Natural killer cell treated with Interleukin-12 subunit alpha and Interleukin-12 subunit beta and Interleukin-15 and Interleukin-18, amount 100 ng/mL, for 72 hours (primary cell): Measurements from ENCODE around the gene TCF4. TPM values are rescaled to one million over a fixed set of nuclear protein-coding genes. Genes with fewer than 3 reads are reported as not detected.

Experiments
- ATAC-seq, 2 donors: fragments of 150-1000 bp; cut with Tn5 transposase in 1 of 2; sonication (Bioruptor Pico), chemical (Tn5 transposase) in 1 of 2; 2 replicates each; pipeline ENCODE4 v1.10.0; 2021
- DNase-seq: peaks from one replicate; pipeline ENCODE4 v3.0.0; 2022; ENCODE audit warnings: low spot score
- H3K27ac Mint-ChIP-seq, 2 donors: 1 replicate in 1 of 2; 2 replicates in 1 of 2; pipeline ENCODE4 v1.8.0; 2022; ENCODE audit warnings: mixed read lengths in 2 of 2, mild to moderate bottlenecking in 1 of 2, moderate library complexity in 1 of 2
- H3K27me3 Mint-ChIP-seq, 2 donors: 1 replicate in 1 of 2; 2 replicates in 1 of 2; pipeline ENCODE4 v1.8.0; 2022; ENCODE audit warnings: mixed read lengths in 2 of 2
- H3K36me3 Mint-ChIP-seq: one replicate; pipeline ENCODE4 v1.8.0; 2022; ENCODE audit warnings: mixed read lengths
- H3K4me1 Mint-ChIP-seq, 2 donors: 1 replicate in 1 of 2; 2 replicates in 1 of 2; pipeline ENCODE4 v1.8.0; 2022; ENCODE audit warnings: low read depth in 2 of 2, mixed read lengths in 2 of 2, mild to moderate bottlenecking in 1 of 2
- H3K4me3 Mint-ChIP-seq: one replicate; pipeline ENCODE4 v1.8.0; 2022; ENCODE audit warnings: mixed read lengths
- H3K9me3 Mint-ChIP-seq: 2 replicates; pipeline ENCODE4 v1.8.0; 2022; ENCODE audit warnings: mixed read lengths
- total RNA-seq, 2 donors: library from RNA; stranded (reverse); gene quantifications; one replicate each; pipeline ENCODE4 v1.2.3, GENCODE V29; 2022

The TCF4 gene
- total RNA-seq, 2 donors from 2014 or later: 6.1 to 10.3 TPM

- DNase-seq: no peak
- no peak overlapping the region for H3K27ac Mint-ChIP-seq
- H3K36me3 Mint-ChIP-seq: no peaks in the 10 kb centered on the region
- H3K4me1 Mint-ChIP-seq: peaks cover 0 to 3% of the 10 kb centered on the region in 2 donors
- peaks cover 2 to 16% of the 10 kb centered on the region in 2 donors for H3K27me3 Mint-ChIP-seq
- no peak overlapping the region for H3K4me3 Mint-ChIP-seq
- no peak for ATAC-seq
- H3K9me3 Mint-ChIP-seq: no peaks in the 10 kb centered on the region
These were observed 185.1 kb downstream of the TCF4 start for GRCh38 chr18:55402731-55403405.

DNA sequence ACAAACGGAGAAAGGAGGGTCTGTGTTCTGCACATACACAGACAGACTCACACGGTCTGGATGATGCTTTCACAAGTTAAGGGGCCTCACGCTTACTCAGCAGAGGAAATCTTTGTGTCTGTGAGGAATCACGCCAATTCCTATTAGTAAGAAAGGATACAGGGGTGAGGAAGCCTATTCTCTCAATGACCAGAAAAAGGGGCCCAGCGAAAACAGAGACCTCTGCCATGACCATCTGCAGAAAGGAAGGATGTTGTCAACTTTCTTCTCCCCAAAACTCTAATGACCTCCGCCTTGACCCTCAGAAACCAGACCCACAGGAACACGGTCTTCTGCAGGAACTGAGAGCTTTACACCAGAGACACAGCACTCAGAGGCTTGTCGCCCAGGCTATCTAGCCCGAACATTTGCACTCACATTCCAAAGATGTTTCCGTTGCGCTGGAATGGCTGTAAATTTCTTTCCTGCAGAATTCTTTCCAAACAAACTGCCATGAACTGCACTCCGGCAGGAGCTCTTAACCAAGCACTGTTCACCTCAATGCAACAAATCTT lies 186.3 kb downstream of the TCF4 start:
- H3K27me3 Mint-ChIP-seq: peaks cover 2 to 16% of the 10 kb centered on the region in 2 donors

DNA sequence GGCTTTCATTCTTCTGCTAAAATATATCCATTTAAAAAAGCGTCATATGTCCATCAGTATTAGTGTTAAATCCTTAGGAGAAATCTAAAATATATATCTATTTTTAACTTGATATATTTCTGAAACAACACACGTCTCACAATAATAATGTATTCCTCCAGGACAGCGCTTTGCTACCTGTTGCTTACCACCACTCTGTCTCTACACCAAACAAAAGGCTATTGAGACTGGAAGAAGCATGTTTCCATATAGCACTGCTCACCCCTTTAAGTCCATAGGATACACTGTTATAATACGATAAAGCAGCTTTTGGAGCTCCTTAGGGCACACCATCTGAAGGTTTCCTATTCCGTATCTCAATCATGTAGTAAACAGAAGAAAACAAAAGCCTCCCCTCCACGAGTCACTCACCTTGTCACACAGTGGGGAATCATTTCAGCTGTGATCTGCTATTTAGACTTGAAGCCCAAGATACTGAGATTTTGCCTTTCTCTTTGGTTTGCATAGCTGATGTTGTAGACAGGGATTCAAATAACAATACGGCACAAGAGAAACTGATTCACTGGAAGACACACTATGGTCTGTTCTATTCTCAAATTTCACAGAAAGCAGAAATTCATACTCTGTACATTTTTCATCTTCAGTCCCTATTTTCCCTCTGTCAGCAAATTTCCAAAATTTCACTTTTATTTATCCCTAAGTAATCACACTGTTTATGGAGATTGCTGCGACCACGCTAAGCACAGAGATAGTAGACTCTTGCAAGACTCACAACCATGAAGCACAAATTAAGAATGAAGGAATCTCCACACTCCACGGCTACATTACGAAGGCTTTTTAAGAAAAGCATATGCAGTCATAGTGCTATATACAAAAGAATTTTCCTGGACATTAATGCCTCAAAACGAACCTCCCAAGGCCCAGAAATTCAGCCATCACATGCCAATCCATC lies 187.1 kb downstream of the TCF4 start:
- Mint-ChIP-seq H3K9me3 (no peaks in the 10 kb centered on the region), H3K27me3 (peaks cover 2 to 16% of the 10 kb centered on the region in 2 donors), H3K4me3 (no peak overlapping the region), H3K36me3 (no peaks in the 10 kb centered on the region), H3K27ac (no peak overlapping the region), H3K4me1 (peaks cover 0 to 4% of the 10 kb centered on the region in 2 donors)
- no peak for ATAC-seq
- no peak for DNase-seq

More for the DNA sequence above, 186.3 kb downstream of the TCF4 start:
- Mint-ChIP-seq H3K4me3 (no peak overlapping the region), H3K4me1 (peaks cover 0 to 3% of the 10 kb centered on the region in 2 donors), H3K9me3 (no peaks in the 10 kb centered on the region), H3K27ac (no peak overlapping the region), H3K36me3 (no peaks in the 10 kb centered on the region)
- ATAC-seq (no peak), DNase-seq (no peak)

- no peak for DNase-seq
- H3K36me3 Mint-ChIP-seq: no peaks in the 10 kb centered on the region
- H3K27ac Mint-ChIP-seq: no peak overlapping the region
- H3K4me3 Mint-ChIP-seq: no peak overlapping the region
- H3K4me1 Mint-ChIP-seq: peaks cover 0 to 5% of the 10 kb centered on the region in 2 donors
- no peaks in the 10 kb centered on the region for H3K9me3 Mint-ChIP-seq
- ATAC-seq: no peak
- H3K27me3 Mint-ChIP-seq: peaks cover 0 to 8% of the 10 kb centered on the region in 2 donors
These were observed 187.9 kb downstream of the TCF4 start for GRCh38 chr18:55400081-55400480.

- ATAC-seq (no peak), DNase-seq (no peak)
- peaks cover 0 to 3% of the 10 kb centered on the region in 2 donors for H3K27me3 Mint-ChIP-seq
- H3K36me3 Mint-ChIP-seq: no peaks in the 10 kb centered on the region
- peaks cover 0 to 5% of the 10 kb centered on the region in 2 donors for H3K4me1 Mint-ChIP-seq
- H3K4me3 Mint-ChIP-seq: no peak overlapping the region
- H3K9me3 Mint-ChIP-seq: no peaks in the 10 kb centered on the region
- H3K27ac Mint-ChIP-seq: no peak overlapping the region
These were observed 189.1 kb downstream of the TCF4 start for GRCh38 chr18:55398858-55399257.

DNA sequence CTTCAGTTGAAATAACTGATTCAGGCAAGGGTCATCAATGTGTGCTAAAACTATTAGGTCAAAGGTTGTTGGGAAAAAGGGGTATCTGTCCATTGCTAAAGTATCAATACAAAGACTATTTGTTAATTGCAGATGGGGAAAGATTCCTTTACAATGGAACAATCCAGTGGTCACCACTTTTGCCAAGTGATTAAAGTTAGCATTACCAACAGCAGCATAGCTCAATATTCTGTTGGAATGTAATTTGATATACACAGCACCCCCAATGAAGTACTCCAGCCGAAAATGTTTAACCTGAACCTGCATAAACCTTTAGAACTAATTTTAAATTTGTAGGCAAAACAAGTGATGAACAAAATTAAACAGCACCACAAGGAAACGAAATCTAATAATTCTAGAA lies 191.0 kb downstream of the TCF4 start:
- no peak overlapping the region for H3K4me3 Mint-ChIP-seq
- ATAC-seq (no peak), DNase-seq (no peak)
- no peaks in the 10 kb centered on the region for H3K36me3 Mint-ChIP-seq
- no peaks in the 10 kb centered on the region for H3K9me3 Mint-ChIP-seq
- H3K27me3 Mint-ChIP-seq: no peaks in the 10 kb centered on the region
- H3K4me1 Mint-ChIP-seq: peaks cover 0 to 5% of the 10 kb centered on the region in 2 donors
- H3K27ac Mint-ChIP-seq: no peak overlapping the region

DNA sequence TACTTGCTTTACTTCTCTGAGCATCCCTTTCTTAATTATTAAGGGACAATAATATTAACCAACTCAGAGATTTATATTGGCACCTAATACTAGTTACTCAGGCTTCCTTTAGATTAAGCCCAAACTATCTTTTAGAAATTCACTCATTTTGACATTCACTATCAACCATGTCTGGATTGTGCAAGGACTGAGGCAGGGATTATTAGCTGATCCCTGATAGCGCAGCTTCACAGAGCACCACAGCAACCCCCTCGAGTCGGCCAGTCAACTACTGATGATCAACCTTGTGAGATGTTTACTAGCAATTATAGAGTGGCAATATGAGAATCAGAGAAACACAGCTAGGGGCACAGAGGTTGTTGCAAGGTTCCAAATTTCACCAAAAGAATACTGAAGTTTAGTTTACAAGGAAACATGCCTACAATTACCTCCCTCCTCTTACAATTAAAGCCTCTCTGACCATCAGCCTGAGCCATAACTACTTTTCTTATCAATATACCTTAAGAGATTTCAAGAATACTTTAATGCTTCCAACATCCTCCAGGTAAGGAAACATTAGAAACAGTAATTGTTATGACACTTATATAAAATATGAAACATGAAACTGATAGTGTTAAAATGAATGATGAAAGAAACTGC lies 191.6 kb downstream of the TCF4 start:
- no peaks in the 10 kb centered on the region for H3K27me3 Mint-ChIP-seq
- peaks cover 0 to 5% of the 10 kb centered on the region in 2 donors for H3K4me1 Mint-ChIP-seq
- H3K27ac Mint-ChIP-seq: no peak overlapping the region
- DNase-seq (no peak), ATAC-seq (no peak)
- H3K4me3 Mint-ChIP-seq: no peak overlapping the region
- H3K9me3 Mint-ChIP-seq: no peaks in the 10 kb centered on the region
- no peaks in the 10 kb centered on the region for H3K36me3 Mint-ChIP-seq

GRCh38 chr18:55395799-55396198 lies 192.2 kb downstream of the TCF4 start:
- no peak overlapping the region for H3K27ac Mint-ChIP-seq
- DNase-seq (no peak), ATAC-seq (no peak)
- no peaks in the 10 kb centered on the region for H3K9me3 Mint-ChIP-seq
- H3K4me3 Mint-ChIP-seq: no peak overlapping the region
- H3K27me3 Mint-ChIP-seq: no peaks in the 10 kb centered on the region
- peaks cover 0 to 5% of the 10 kb centered on the region in 2 donors for H3K4me1 Mint-ChIP-seq
- H3K36me3 Mint-ChIP-seq: no peaks in the 10 kb centered on the region

GRCh38 chr18:55390898-55391297 lies 197.1 kb downstream of the TCF4 start:
- H3K27me3 Mint-ChIP-seq: no peaks in the 10 kb centered on the region
- peaks cover 0 to 2% of the 10 kb centered on the region in 2 donors for H3K4me1 Mint-ChIP-seq
- ATAC-seq (no peak), DNase-seq (no peak)
- H3K27ac Mint-ChIP-seq: no peak overlapping the region
- H3K9me3 Mint-ChIP-seq: no peaks in the 10 kb centered on the region
- H3K4me3 Mint-ChIP-seq: no peak overlapping the region
- no peaks in the 10 kb centered on the region for H3K36me3 Mint-ChIP-seq

GRCh38 chr18:55387139-55387984 lies 200.6 kb downstream of the TCF4 start:
- Mint-ChIP-seq H3K9me3 (no peaks in the 10 kb centered on the region), H3K27me3 (no peaks in the 10 kb centered on the region), H3K4me1 (peaks cover 6 to 8% of the 10 kb centered on the region in 2 donors), H3K27ac (no peak overlapping the region), H3K36me3 (no peaks in the 10 kb centered on the region), H3K4me3 (no peak overlapping the region)
- DNase-seq: no peak
- ATAC-seq: no peak

GRCh38 chr18:55386545-55386944 lies 201.4 kb downstream of the TCF4 start:
- ATAC-seq: no peak
- Mint-ChIP-seq H3K4me3 (no peak overlapping the region), H3K9me3 (no peaks in the 10 kb centered on the region), H3K27me3 (no peaks in the 10 kb centered on the region), H3K27ac (no peak overlapping the region), H3K4me1 (peaks cover 6 to 12% of the 10 kb centered on the region in 2 donors), H3K36me3 (no peaks in the 10 kb centered on the region)
- no peak for DNase-seq

DNA sequence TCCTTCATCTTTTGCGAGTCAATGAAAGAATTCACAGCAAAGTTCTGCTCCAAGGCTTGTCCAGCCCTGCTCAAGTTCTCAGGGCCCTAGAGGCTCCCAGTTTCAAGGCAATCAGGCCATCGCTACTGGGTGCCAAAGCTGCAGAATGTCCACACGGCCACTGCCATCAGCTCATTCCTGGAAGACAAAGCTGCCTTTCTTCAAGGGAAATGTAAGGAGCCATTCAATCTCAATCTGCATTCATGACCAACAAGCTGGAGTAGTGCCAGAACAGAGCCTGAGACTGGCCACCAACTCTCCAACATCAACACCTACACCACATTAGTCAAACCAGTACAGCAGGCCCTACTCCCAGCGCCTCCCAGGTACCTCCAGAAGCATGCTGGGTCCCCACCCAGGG lies 202.2 kb downstream of the TCF4 start:
- Mint-ChIP-seq H3K4me3 (no peak overlapping the region), H3K9me3 (no peaks in the 10 kb centered on the region), H3K36me3 (no peaks in the 10 kb centered on the region), H3K27me3 (no peaks in the 10 kb centered on the region), H3K27ac (no peak overlapping the region), H3K4me1 (peaks cover 6 to 18% of the 10 kb centered on the region in 2 donors)
- DNase-seq (no peak), ATAC-seq (no peak)
